ENCODE data around the gene PSMD7.
A peak's percentile ranks its signal among the peaks of the same experiment; 100 is the strongest.

PSMD7 gene

DNA sequence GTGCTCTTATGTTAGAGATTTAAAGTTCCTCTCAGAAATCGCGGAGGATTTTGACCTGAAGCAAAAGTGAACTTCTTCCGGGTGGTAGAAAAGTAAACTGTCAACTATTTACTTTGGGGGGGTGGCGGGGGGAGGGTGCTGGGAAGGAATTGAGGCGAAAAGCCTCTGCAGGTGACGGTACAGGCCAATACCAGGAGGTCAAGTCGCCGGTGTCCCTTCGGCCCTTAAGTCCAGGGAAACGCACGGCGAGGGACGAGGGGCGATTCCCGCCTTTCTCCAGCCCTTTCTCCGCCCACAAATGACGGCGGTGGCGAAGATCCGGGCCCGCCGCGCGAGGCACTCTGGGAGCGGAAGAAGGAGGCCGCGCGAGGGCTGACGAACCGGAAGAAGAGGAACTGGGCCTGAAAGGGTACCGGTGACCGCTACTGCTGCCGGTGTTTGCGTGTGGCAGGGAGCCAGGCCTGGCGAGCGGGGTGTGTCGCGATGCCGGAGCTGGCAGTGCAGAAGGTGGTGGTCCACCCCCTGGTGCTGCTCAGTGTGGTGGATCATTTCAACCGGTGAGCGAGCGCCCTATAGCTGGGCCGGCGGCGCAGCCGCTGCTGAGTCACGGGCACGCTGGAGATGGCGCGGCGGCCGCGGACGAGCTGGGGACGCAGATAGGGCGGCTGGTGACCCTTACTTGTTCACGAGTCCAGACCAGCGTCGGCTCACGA, at the start of gene PSMD7:
TSS of gene PSMD7 (plus strand) at position 383 of the 713 bp plus-strand sequence. CDS start at position 484, 101 bp downstream.
- DNase-seq, result peak; percentile 32

DNA sequence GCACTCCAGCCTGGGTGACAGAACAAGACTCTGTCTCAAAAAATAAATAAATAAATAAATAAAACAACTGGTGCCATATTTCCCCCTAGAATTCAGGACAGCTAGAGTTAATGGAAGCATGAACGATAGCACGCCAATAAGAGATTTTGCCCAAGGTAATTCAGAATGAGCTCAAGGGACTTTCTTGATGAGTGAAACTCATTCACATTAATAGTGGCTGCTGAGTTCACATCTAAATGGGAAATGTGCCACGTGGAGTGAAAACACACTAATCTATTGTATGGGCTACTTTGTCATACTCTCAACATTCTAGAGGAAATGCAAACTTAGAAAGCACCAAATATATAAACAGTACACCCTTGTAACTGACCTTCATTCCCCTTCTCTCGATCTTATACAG, 47.4 kb upstream of the PSMD7 start:
- peak; percentile 29 for DNase-seq

DNA sequence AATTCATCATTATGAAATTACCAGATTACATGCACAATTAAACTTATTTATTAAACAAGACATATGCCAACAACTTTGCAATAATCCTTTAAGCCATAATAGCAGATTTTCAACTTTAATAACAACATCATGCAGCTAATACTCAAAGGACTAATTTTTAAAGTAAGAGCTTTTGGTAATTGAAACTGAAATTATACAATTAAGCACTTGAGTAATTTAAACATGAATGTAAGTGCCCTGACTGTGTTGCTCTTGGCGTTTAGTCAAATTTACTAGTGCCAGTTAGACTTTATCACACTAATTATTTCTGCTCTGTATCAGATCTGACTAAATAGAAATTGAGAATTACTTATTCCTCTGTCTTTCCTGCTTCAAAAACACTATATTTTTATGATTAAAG, 46.8 kb upstream of the PSMD7 start:
- peak; percentile 63 for DNase-seq

DNA sequence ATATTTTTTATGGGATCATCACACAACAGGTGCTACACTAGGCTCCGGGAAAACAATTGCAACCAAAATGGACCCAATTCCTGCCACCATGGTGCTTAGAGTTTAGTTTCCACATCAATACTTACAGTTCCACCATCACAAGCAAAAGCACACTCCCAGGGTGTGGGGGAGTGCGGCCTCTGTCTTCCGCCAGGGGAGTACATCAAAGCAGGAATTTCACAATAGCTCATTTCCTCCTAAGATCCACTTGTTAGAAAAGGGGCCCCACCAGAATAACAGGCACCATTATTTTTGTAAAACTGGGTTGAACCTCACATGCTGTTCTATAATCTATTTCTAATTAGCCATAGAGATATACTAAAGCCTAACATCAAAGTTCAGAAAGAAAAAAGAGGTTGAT, 44.3 kb upstream of the PSMD7 start:
- DNase-seq, result no peak

DNA sequence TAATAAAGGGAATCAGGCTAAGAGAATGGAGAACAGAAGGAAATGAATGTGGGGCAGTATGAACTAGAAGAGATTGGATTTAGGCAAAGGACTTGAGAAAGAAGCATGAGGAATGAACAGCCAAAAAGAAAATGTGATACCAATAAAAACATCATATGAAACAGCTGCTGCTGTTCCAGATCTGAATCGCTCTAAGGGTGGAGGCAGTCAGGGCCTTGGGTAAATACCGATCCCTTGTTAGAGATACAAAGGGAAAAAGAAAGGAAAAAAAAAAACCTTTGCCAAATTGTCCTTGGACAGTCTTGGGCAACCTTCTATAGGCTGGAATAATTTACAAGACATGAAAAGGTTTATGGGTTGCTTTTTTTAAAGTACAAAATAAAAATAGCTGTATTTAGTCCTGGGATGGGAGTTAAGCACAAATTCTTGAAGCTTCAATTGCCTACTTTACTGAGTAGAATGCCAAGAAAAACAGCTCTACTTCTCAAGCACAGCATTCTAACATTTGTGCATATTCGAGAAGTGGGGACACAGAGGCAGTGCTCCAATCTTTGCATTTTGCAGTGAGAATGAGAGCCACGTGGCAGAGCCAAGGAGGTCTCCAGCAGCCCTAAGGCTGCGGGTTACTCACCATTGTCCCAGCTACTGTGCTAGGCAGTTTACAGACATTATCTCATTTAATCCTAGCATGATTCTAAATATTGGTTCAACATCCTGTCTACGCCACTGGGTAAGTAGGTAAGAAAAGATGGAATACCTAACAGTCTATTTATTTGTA, 43.3 kb upstream of the PSMD7 start:
- no peak for DNase-seq

DNA sequence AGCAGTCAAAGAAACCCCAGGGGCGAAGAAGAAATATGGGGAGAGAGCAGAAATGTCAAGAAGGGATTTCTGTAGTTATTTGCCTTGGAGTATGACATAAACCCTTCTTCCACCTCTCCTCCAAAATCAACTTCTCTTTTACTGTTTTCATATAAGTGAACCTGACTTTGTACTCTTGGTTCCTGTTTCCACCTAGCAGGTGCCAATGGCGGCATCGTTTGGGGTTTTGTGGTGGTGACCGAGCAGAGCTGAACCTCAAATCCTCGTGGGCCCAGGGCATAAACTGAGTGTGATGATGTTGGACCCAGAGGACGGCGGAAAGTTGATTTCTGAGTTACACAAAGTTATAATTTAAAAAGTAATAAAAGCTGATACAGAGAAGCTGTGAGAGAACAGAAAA, 39.6 kb upstream of the PSMD7 start:
- DNase-seq, result no peak

DNA sequence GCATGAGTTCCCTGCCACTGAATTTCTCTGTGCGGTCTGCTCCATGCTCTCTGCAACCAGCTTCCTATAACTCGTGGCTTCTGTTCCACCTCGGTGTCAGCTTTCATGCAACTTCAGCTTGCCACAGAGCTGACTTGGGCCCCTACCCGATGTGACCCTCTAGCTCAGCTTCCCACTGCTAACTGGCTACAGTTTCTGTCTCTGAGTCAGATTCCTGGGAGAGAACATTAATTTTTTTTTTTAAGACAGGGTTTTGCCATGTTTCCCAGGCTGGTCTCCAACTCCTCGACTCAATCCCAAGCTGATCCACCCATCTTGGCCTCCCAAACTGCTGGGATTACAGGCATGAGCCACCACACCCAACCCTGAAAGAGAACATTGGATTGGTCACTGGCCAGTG, 35.5 kb upstream of the PSMD7 start:
- no peak for DNase-seq

DNA sequence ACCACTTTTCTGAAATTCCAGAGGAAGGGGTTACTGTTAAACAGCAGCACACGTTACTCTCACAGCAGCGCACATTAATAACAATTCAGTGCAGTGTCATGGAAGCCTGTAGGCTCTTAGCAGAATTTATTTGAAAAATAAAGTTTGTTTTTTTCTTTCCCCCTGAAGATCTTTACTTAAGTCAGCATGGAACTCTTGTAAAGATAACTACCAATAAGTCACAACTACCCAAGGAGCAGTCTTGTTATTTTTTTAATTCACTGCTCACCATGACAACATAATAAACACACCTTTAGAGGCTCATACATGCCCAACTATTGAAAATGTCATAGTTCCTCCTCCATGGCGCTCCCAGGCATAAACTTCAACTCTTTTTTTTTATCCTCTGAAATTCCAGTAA, 31.8 kb upstream of the PSMD7 start:
- DNase-seq, result no peak

DNA sequence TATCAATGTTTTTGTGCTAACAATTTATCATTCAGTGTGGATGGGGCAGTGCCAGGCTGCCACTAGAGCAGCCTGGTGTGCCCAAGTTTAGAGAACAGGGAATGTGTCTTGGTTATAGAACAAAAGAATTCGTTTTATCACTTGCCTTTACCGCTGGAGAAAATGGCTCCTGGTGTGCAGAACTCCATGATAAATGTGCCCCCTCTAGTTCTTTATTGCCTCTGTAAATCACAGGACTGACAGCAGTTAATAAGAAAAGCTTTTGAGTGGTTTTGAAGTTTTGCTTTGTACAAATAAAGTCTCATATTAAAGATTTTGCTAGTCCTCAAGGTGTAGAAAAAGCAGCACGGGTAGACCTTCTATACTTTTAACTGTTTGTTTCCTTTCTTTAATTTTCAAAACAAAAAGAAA, 28.2 kb upstream of the PSMD7 start:
- DNase-seq, result no peak

DNA sequence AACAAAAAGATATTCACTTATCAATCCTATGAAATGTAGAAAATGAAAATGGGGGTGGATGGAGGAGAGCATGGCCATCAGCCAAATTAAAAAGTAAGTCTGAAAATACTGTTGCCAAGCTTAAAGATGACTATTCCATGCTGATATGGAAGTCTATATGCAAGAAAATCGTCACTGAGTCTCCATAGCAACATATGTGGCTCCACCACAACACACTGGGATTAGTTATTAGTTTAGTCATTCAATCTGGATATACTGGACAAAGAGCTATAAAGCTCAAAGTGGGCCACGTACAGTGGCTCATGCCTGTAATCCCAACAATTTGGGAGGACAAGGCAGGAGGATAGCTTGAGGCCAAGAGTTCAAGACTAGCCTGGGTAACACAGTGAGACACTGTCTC, 24.7 kb upstream of the PSMD7 start:
- no peak for DNase-seq

DNA sequence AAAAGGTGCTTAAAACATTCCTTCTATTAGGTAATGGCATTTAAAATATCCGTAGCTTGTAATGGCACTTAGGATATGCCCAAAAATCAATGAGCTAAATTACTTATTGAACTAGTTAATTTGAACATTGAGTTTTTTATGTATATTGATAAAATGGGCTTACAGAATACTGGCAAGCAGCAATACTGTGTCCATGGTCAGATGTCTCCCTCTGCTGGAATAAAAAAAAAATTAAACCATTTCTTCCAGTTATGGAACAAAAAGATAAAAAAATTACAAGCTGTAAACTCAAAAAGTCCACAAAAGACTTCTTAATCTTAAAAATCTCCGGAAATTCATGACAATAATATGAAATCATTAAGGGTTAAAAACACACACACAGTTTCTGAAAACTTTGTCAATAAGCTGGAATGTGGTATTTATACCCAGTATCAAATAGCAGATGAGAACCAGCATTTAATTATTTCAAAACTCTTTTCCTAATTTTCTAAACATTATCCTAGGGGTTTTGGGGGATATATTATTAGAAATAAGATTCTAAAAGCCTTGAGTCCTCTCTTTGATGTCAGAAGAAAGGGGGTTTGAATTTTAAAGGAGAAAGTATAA, 21.5 kb upstream of the PSMD7 start:
- no peak for DNase-seq

DNA sequence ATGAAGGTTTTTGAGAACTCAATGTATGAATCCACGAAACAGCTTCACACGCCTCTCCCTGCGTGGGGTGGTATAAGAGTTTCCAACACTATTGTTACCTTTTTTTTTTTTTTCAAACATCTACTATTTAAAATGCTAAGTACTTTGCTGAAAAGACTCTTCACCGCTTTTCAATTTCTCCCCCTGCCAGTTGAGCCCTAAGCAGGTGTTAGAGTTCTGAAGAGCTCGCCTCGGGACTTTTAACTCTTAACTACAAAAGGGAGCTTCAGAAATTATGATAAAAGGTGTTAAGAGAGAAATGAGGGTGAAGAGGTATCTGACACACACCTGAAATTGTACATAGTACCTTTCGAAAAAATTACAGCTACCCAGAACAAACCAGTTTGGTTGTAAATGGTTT, 20.9 kb upstream of the PSMD7 start:
- peak; percentile 24 for DNase-seq

DNA sequence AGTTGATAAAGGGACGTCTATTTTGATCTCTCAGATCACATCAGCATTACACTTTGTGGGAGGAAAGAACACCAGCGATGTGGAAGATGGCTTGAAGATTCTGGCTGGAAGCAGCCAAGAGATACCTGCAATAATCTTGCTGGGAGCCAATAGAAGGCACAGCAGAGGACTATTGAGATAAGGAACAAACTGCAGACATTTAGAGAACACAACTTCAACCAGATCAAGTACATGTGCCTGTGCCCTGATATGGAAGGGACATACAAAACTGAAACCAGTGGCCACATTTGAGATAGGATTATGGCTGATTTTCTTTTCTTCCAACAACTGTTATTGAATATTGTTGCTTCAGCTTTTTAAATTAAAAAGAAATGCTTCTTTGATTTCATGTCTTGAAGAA, 18.6 kb upstream of the PSMD7 start:
- DNase-seq, result no peak

DNA sequence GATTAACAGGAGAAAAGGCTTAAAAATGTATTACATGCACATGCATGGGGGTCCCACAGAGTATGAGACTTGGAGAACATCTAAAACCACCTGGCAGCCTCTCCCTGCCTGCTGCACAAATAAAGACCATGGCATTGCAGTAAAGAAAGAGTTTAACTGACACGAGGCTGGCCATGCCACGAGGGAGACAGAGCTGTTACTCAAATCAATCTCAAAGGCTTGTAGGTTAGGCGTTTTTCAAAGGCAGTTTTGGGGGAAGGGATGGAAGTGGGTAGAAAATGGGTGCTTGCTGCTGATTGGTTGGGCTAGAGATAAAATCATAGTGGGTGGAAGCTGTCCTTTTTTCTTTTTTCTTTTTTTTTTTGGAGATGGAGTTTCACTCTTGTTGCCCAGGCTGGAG, 17.3 kb upstream of the PSMD7 start:
- DNase-seq, result no peak

DNA sequence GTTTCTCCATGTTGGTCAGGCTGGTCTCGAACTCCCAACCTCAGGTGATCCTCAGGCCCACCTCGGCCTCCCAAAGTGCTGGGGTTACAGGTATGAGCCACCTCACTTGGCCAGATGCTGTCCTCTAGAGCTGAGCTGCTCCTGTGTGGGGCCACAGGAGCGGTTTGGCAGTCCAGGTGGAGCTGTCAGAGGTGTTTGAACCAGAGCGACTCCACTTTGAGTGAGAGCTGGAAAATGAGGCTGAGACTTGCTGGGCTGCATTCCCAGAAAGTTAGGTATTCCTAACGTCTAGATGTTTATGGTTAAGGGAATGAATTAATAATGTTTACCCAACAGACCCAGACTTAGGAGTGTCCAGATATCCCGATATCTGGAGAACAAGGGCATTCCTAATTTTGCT, 16.8 kb upstream of the PSMD7 start:
- no peak for DNase-seq

DNA sequence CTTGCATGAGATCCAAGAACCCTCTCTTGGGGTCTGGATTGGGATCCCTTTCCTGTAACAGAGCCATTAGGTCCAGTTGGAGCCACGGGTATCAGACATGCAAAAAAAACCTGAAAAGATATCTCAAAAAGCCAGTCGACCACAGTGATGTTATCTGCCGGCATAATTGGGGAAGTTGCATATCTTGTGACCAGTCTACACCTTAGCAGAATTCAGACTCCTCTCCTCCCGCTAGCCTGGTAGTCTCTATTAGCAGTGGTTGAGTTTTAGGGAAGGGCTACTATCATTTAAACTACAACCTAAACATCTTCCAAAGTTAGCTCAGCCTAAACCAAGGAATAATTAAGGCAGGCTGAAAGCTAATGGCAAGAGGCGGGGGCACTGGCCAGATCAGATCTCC, 16.2 kb upstream of the PSMD7 start:
- DNase-seq, result no peak

DNA sequence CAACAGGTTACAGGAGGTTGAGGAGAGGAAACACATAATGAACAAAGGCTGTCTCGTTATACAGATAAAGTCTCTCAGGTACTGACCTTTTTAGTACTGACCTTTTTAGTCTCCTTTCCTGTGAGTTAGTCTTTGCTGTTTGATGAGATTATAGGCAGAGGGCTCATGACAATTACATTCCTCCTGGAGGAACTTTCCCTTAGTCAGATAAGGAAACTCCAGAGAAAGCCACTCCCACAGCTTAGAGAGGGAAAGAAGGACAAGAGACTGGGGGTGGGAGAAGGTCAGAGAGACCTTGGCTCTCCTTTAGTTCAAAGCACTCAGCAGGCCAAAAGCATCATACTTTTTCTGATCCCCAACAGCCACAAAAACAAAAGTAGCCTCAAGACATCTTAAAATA, 15.3 kb upstream of the PSMD7 start:
- no peak for DNase-seq

DNA sequence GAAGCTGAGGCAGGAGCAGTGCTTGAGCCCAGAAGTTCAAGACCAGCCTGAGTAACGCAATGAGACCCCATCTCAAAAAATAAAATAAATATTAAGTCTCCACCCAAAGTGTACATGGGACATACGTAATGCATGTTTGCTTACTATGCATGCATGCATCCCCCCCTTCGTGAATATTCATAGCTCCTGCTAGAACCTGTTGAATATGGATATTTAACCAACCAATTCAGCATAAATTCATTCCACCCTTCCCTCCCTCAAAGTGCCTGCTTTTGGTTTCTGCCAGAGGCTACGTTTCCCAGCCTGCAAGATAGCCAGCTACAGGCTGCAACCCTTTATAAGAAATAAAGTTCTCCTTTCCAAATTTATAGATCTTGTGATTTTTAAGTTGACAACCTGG, 12.9 kb upstream of the PSMD7 start:
- DNase-seq, result no peak

DNA sequence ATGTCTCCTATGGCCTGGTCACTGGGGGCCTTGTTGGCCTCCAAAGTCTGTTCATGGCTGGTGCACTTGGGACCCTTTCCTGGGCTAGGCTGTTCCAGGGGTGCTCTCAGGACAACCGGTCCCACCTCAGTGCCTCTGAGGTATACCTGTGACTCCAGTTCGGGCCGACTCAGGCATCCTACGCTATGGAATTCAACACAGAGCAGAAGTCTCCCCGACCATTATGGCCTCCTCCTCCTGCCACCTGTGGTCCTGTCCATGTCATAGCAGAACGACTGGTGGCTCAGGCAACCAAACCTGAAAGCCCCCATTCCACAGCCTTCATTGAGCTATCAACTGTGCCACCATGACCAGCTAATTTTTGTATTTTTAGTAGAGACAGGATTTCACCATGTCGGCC, 8.5 kb upstream of the PSMD7 start:
- no peak for DNase-seq

DNA sequence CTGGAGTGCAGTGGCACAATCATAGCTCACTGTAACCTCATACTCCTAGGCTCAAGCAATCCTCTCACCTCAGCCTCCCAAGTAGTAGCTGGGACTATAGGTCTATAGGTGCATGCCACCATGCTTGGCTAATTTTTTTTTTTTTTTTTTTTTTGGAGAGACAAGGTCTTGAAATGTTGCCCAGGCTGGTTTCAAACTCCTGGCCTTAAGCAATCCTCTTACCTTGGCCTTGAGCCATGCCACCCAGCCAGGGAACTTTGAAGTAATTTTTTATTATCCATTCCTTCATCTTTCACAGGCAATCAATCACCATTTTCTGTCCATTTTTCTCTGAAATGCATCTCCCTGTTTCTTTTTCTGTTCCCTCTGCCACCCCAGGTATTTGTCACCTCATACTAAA, 6.3 kb upstream of the PSMD7 start:
- no peak for DNase-seq

DNA sequence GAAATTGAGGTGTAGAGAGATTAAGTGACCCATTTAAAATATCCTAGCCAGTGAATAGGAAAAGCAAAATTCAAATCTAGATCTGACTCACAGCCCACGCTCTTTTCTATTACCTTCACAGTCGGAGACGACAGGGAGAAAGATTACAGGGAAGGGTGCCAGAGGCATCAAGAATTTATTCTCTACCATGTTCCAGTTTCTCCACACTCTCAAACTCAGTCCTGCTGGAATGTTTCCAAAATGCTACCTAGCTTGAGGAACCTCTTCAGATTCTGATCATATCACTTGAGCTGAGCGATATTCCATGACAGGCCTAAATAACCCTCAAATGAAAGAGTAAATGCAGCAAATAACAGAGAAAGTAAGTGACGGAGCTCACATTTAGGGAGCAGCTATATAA, 5.4 kb upstream of the PSMD7 start:
- no peak for DNase-seq

DNA sequence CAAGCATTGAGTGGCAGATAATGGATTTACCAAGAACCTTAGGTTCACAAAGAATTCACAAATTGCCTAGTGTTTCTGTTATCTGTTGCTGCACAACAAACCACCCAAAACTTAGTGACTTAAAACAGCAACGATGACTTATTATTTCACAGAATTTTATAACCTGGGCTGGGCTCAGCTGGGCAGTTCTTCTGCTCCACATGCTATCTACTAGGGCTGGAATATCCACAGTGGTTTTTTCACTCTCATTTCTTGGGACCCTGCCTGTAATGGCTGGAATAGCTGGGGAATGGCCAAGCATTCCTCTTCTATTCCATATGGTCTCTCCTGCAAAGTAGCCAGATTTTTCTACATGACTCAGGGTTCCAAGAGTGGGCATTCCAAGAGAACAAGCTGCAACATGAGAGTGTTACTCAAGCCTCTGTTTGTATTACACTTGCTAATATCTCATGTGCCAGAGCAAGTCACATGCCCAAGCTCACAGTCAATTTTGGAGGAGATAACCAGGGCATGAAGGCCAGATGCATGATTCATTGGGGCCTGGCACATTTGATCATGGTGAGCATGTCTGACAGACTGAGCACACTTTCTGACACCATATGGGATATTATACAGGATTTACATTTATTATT, 4.9 kb upstream of the PSMD7 start:
- DNase-seq, result no peak

DNA sequence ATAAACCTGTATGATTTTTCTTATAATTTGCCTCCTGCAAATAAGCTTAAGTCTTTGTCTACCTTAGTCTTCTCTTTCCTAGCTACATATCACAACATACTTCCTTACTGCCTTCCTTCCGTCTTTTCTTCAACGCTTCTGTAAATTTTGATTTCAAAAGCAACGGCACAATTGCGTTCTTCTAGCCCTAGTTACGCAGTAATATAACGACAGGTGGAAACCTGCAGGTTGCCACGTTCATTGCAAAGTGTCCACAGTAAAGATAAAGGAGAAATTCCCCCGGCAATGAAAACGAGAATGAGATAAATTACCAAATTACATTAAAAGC, 546 bp upstream of the PSMD7 start:
- DNase-seq, result no peak

DNA sequence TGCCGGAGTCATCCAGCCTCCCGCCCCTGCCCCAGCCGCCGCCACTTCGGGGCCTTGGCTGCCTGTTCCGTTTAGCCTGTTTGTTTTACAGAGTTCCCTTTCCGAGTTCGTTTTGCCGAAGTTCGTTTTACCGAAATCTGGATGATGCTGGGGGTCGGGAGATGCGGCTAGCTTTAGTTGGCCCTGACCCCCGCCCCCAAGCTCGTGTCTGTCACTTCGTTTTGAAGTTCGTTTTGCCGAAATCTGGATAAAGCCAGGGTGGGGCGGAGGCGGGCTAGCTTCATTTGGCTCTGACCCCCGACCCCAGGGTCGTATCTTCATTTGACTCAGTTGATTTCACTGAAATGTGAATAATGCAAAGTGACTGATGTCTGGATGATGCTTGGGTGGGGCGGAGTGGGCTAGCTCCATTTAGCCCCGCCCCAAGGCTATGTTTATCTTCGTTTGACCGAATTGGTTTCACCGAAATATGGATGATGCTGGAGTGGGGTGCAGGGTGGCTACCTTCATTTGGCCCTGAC, 591 bp downstream of the PSMD7 start:
- DNase-seq, result no peak

Data from NCI-H1436 treated with DMSO at 0.1 percent for 48 hours (cell line).